K562 (cell line): ENCODE data around the gene CEP350. TPM values are rescaled to one million over a fixed set of nuclear protein-coding genes. Genes with fewer than 3 reads are reported as not detected.

ENCODE experiments used
- CREB3L1 ChIP-seq: fragments of 450-650 bp; IDR thresholded peaks from 2 replicates; pipeline ENCODE4 v1.6.1; 2014; ENCODE audit warnings: low read depth, mild to moderate bottlenecking, moderate library complexity, borderline replicate concordance
- TSHZ1 ChIP-seq: fragments of 250-450 bp; sonication (Bioruptor Pico); IDR thresholded peaks from 2 replicates; pipeline ENCODE4 v1.4.0; 2020; ENCODE audit warnings: mild to moderate bottlenecking, moderate library complexity
- polyA plus RNA-seq, 8 experiments: library from polyadenylated mRNA; depleted of rRNA in 4 of 8; stranded (reverse) in 5 of 8; unstranded in 3 of 8; fragments of >200 nt; fragmentation: Nextera tagmentation in 2 of 8; fragmentation: Illumina TruSeq in 1 of 8; extraction: Ambion mirVana in 2 of 8; extraction: Trizol in 1 of 8; gene quantifications; 2 replicates each; pipeline versions ENCODE4 v1.2.1 to v1.2.3, GENCODE V29; 2011 to 2014; ENCODE audit warnings: inconsistent platforms in 1 of 8, missing spikeins in 1 of 8
- total RNA-seq, 7 experiments: library from RNA; depleted of rRNA in 6 of 7; stranded (reverse); fragments of >200 nt in 6 of 7; fragmentation: Illumina TruSeq in 2 of 7; extraction: Trizol in 2 of 7; gene quantifications; 2 replicates each; pipeline versions ENCODE4 v1.2.1 to v1.2.3, GENCODE V29; 2011 to 2021; ENCODE audit warnings: low replicate concordance in 1 of 7
- TF ChIP-seq, protein P1 (sequence below): IDR thresholded peaks from 3 replicates; pipeline ENCODE4 v1.6.1; 2011; ENCODE audit warnings: borderline replicate concordance, mild to moderate bottlenecking, moderate library complexity; ENCODE audit not compliant: insufficient read length; ENCODE audit errors: extremely low read depth

The CEP350 gene
- total and polyA plus RNA-seq, 9 of the 15 experiments (the other 6 are each of a cell fraction or from before 2014, with no cell fraction given) = 8.3 to 64.3 (median 28.0) TPM

DNA sequence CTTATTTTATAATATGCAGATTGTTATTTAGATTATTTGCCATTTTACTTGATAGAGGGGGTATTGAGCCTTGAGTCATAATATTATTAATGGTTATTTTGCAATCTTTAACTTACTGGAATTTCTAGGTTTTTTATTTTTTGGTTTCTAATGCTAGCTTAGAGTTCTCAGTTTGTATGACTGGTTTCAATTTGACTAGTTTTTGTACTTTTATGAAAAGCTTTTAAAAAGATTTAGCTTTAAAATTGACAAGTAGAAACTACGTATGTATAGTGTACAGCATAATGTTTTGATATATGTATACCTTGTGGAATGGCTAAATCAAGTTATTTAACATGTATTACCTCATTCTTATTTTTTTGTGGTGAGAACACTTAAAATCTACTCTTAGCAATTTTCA is 41.5 kb downstream of the CEP350 start (continued):
- TF ChIP-seq, protein P1, sequence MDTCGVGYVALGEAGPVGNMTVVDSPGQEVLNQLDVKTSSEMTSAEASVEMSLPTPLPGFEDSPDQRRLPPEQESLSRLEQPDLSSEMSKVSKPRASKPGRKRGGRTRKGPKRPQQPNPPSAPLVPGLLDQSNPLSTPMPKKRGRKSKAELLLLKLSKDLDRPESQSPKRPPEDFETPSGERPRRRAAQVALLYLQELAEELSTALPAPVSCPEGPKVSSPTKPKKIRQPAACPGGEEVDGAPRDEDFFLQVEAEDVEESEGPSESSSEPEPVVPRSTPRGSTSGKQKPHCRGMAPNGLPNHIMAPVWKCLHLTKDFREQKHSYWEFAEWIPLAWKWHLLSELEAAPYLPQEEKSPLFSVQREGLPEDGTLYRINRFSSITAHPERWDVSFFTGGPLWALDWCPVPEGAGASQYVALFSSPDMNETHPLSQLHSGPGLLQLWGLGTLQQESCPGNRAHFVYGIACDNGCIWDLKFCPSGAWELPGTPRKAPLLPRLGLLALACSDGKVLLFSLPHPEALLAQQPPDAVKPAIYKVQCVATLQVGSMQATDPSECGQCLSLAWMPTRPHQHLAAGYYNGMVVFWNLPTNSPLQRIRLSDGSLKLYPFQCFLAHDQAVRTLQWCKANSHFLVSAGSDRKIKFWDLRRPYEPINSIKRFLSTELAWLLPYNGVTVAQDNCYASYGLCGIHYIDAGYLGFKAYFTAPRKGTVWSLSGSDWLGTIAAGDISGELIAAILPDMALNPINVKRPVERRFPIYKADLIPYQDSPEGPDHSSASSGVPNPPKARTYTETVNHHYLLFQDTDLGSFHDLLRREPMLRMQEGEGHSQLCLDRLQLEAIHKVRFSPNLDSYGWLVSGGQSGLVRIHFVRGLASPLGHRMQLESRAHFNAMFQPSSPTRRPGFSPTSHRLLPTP = no peak
- TF ChIP-seq TSHZ1 (CRISPR knock-in tag) (no peak), CREB3L1 (no peak)
- TF ChIP-seq, all 486 proteins: peak for 0
